Smooth muscle cell (in vitro differentiated cells): Measurements from ENCODE around the gene SYNE1. TPM values are rescaled to one million over a fixed set of nuclear protein-coding genes. Genes with fewer than 3 reads are reported as not detected.

Experiments
- DNase-seq: peaks from one replicate; lab custom pipeline; 2025; ENCODE audit not compliant: unreplicated experiment; lab: John Stamatoyannopoulos, UW
- H2AFZ ChIP-seq: fragments of 200-600 bp; sonication (generic); 2 replicates; pipeline ENCODE4 v1.6.0; 2016; ENCODE audit warnings: antibody characterized with exemption, low read depth, mild to moderate bottlenecking
- H3F3A ChIP-seq: fragments of 200-600 bp; sonication (generic); 2 replicates; pipeline ENCODE4 v1.6.0; 2017; ENCODE audit warnings: antibody characterized with exemption, low read depth
- H3K27ac ChIP-seq: fragments of 200-600 bp; sonication (generic); 2 replicates; pipeline ENCODE4 v1.5.1; 2016; ENCODE audit warnings: low read depth, mild to moderate bottlenecking
- H3K27me3 ChIP-seq: fragments of 200-600 bp; sonication (generic); 2 replicates; pipeline ENCODE4 v1.6.1; 2016; ENCODE audit warnings: low read depth, mild to moderate bottlenecking
- H3K36me3 ChIP-seq: fragments of 200-600 bp; sonication (generic); 2 replicates; pipeline ENCODE4 v1.5.1; 2016; ENCODE audit warnings: low read depth
- H3K4me1 ChIP-seq: fragments of 200-600 bp; sonication (generic); 2 replicates; pipeline ENCODE4 v1.5.1; 2016; ENCODE audit warnings: low read depth
- H3K4me2 ChIP-seq: fragments of 200-600 bp; sonication (generic); 2 replicates; pipeline ENCODE4 v1.6.0; 2016; ENCODE audit warnings: mild to moderate bottlenecking
- H3K4me3 ChIP-seq: fragments of 200-600 bp; sonication (generic); 2 replicates; pipeline ENCODE4 v1.5.1; 2016; ENCODE audit warnings: mild to moderate bottlenecking
- H3K79me2 ChIP-seq: fragments of 200-600 bp; sonication (generic); 2 replicates; pipeline ENCODE4 v1.6.0; 2016; ENCODE audit warnings: low read depth, mild to moderate bottlenecking
- H3K9ac ChIP-seq: fragments of 200-600 bp; sonication (generic); 2 replicates; pipeline ENCODE4 v1.6.0; 2016; ENCODE audit warnings: low read depth
- H3K9me3 ChIP-seq: fragments of 200-600 bp; sonication (generic); replicated peaks from 2 replicates; pipeline ENCODE4 v1.5.1; 2016; ENCODE audit warnings: low read depth
- H4K20me1 ChIP-seq: fragments of 200-600 bp; sonication (generic); 2 replicates; pipeline ENCODE4 v1.6.0; 2016; ENCODE audit warnings: low read depth
- CTCF ChIP-seq: fragments of 200-600 bp; sonication (generic); IDR thresholded peaks from 2 replicates; pipeline ENCODE4 v1.5.1; 2017; ENCODE audit warnings: borderline replicate concordance, mild to moderate bottlenecking, antibody characterized with exemption; ENCODE audit not compliant: insufficient read depth, poor library complexity, severe bottlenecking
- WGBS: methylation state at CpG from one replicate; pipeline ENCODE4 v1.1.7; 2016; ENCODE audit warnings: low lambda C conversion rate; 5-methylcytosine and 5-hydroxymethylcytosine counted together
- polyA plus RNA-seq: library from polyadenylated mRNA; unstranded; fragments of >200 nt; fragmentation: Nextera tagmentation; extraction: Ambion mirVana; gene quantifications from 2 replicates; pipeline ENCODE4 v1.2.1, GENCODE V29; 2016
- total RNA-seq: library from RNA; depleted of rRNA; stranded (reverse); fragments of >200 nt; gene quantifications from 2 replicates; pipeline ENCODE4 v1.2.3, GENCODE V29; 2014

SYNE1 gene
- total and polyA plus RNA-seq, 2 experiments from 2014 or later, result 18.2 to 56.2 TPM

- Histone ChIP-seq H3K27me3 (no peaks in the 10 kb centered on the region), H3K4me1 (no peaks in the 10 kb centered on the region), H3K9ac (no peak overlapping the region), H3K9me3 (peaks cover 4% of the 10 kb centered on the region), H3K4me2 (no peak overlapping the region), H3K36me3 (peaks cover 15% of the 10 kb centered on the region), H3K4me3 (no peak overlapping the region), H2AFZ (no peak overlapping the region), H3K27ac (no peak overlapping the region), H3F3A (no peaks in the 10 kb centered on the region), H4K20me1 (no peaks in the 10 kb centered on the region), H3K79me2 (no peaks in the 10 kb centered on the region)
- WGBS, result 80% methylated on average over 3 of the region's 3 CpGs
- DNase-seq, result no peak
- TF ChIP-seq CTCF, result no peak
Measured at GRCh38 chr6:152188011-152188410, 449.2 kb downstream of the SYNE1 start.

DNA sequence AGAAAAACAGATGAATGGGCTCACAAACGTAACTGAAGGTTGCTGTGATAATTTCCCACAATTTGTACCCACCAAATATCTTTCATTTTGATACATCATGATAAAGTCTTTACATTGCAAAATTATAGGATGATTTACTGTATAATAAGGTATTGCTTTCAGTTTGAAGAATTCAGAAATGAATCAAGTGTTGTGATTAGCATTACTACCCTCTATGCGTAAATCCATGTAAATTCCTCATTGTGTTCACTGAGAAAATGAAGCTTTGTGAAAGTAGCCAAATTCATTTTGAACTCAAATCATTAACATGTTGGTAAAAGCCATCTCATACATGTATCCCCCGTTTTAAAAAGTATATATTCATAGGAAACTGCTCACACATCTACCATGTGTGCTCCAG lies 450.3 kb downstream of the SYNE1 start:
- Histone ChIP-seq H3K9me3 (peaks cover 3% of the 10 kb centered on the region), H3K4me1 (no peaks in the 10 kb centered on the region), H3K9ac (no peak overlapping the region), H3K36me3 (peaks cover 8% of the 10 kb centered on the region), H2AFZ (no peak overlapping the region), H3K79me2 (no peaks in the 10 kb centered on the region), H3K4me3 (no peak overlapping the region), H3K27ac (no peak overlapping the region), H3F3A (no peaks in the 10 kb centered on the region), H3K4me2 (no peak overlapping the region), H4K20me1 (no peaks in the 10 kb centered on the region), H3K27me3 (no peaks in the 10 kb centered on the region)
- no peak for TF ChIP-seq CTCF
- DNase-seq, result no peak
- 92% methylated on average over 3 of the region's 3 CpGs for WGBS

DNA sequence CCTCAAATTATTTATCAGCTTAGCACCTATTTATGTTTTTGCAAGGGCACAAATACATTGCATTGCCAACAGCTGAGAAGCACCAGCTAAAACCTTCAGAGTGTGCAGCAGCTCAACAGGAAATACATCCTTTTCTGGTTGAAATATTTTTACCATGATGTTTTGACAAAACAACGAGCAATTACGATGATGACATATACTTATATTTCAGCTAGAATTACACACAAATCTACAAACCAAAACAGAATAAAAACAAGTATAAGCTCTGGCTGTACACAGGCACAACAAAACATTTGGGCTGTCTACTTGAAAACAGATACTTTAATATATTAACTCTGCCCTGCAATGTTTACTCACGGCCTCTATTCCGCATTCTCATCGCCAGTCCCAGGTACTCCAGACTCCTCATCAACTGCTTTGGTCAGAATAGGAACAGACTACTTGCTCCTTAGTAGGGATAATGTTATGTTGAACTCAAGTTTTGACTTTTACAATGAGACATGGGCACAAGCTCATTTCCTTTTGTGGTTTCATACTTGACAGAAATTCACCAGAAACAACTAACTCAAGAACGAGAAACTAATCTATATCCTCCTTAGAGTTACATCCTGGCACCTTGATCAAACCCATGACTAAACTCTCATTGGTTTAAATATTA lies 452.1 kb downstream of the SYNE1 start:
- TF ChIP-seq CTCF, result no peak
- no peak overlapping the region for H3K27ac ChIP-seq
- no peaks in the 10 kb centered on the region for H3K27me3 ChIP-seq
- 91% methylated on average over 6 of the region's 6 CpGs for WGBS
- no peaks in the 10 kb centered on the region for H4K20me1 ChIP-seq
- H3K4me2 ChIP-seq, result no peak overlapping the region
- H3K36me3 ChIP-seq, result peaks cover 2% of the 10 kb centered on the region
- DNase-seq, result no peak
- no peak overlapping the region for H2AFZ ChIP-seq
- H3K9me3 ChIP-seq, result no peaks in the 10 kb centered on the region
- H3K4me1 ChIP-seq, result no peaks in the 10 kb centered on the region
- H3F3A ChIP-seq, result no peaks in the 10 kb centered on the region
- no peak overlapping the region for H3K4me3 ChIP-seq
- H3K79me2 ChIP-seq, result no peaks in the 10 kb centered on the region
- no peak overlapping the region for H3K9ac ChIP-seq

DNA sequence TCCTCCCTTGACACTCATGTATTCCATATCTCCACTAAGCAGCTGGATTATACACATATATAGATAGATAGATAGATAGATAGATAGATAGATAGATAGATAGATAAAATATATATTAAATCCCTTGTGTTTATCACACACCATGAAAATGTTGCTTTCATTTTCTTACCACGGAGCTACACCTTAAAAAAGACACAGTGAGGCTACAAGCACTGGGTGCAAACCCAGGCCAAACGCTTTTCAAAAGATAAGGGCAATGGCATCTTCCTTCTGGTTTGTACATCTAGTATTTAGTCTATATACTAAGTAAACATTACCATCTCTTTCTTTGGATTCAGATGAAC lies 452.6 kb downstream of the SYNE1 start:
- no peaks in the 10 kb centered on the region for H3K27me3 ChIP-seq
- H3K27ac ChIP-seq, result no peak overlapping the region
- H3K9ac ChIP-seq, result no peak overlapping the region
- H3K9me3 ChIP-seq, result no peaks in the 10 kb centered on the region
- no peak overlapping the region for H3K4me2 ChIP-seq
- no peak for TF ChIP-seq CTCF
- no peaks in the 10 kb centered on the region for H3K79me2 ChIP-seq
- H3K36me3 ChIP-seq, result peaks cover 2% of the 10 kb centered on the region
- H3K4me3 ChIP-seq, result no peak overlapping the region
- 94% methylated on average over 2 of the region's 2 CpGs for WGBS
- no peaks in the 10 kb centered on the region for H3K4me1 ChIP-seq
- no peaks in the 10 kb centered on the region for H3F3A ChIP-seq
- no peak for DNase-seq
- H4K20me1 ChIP-seq, result no peaks in the 10 kb centered on the region
- H2AFZ ChIP-seq, result no peak overlapping the region
